Measurements from ENCODE around the gene TAP1.
"Not testable (repeated sequence)": the region's sequence is repeated elsewhere in the genome, so short reads cannot be mapped to it uniquely, and the experiment has no call there.

The TAP1 gene

GRCh38 chr6:32827025-32827424 is 26.5 kb downstream of the TAP1 start:
- Histone ChIP-seq H3K27ac (ENCODE audit: low read depth, low read length) (no peak overlapping the region), H3K36me3 (ENCODE audit: insufficient read depth, low read length) (no peaks in the 10 kb centered on the region), H3K4me3 (ENCODE audit: low read depth, low read length) (no peak overlapping the region), H2AFZ (ENCODE audit: low read length, unreplicated experiment) (no peak overlapping the region), H3K4me1 (ENCODE audit: control insufficient read depth, insufficient read depth, low read length, unreplicated experiment) (peaks cover 7% of the 10 kb centered on the region), H3K27me3 (ENCODE audit: insufficient read depth, low read length) (no peaks in the 10 kb centered on the region), H3K79me2 (ENCODE audit: control insufficient read depth, insufficient read depth, low read length, unreplicated experiment) (no peaks in the 10 kb centered on the region)

- H3K4me1 ChIP-seq (ENCODE audit: control insufficient read depth, insufficient read depth, low read length, unreplicated experiment), result peaks cover 7% of the 10 kb centered on the region
- H3K36me3 ChIP-seq (ENCODE audit: insufficient read depth, low read length), result no peaks in the 10 kb centered on the region
- no peak overlapping the region for H3K27ac ChIP-seq (ENCODE audit: low read depth, low read length)
- no peaks in the 10 kb centered on the region for H3K79me2 ChIP-seq (ENCODE audit: control insufficient read depth, insufficient read depth, low read length, unreplicated experiment)
- H2AFZ ChIP-seq (ENCODE audit: low read length, unreplicated experiment), result no peak overlapping the region
- no peak overlapping the region for H3K4me3 ChIP-seq (ENCODE audit: low read depth, low read length)
- no peaks in the 10 kb centered on the region for H3K27me3 ChIP-seq (ENCODE audit: insufficient read depth, low read length)
These were observed 27.5 kb downstream of the TAP1 start for GRCh38 chr6:32825966-32826365.

- Histone ChIP-seq H3K27me3 (ENCODE audit: insufficient read depth, low read length) (no peaks in the 10 kb centered on the region), H3K4me3 (ENCODE audit: low read depth, low read length) (no peak overlapping the region), H3K36me3 (ENCODE audit: insufficient read depth, low read length) (no peaks in the 10 kb centered on the region), H3K27ac (ENCODE audit: low read depth, low read length) (0 out of 2 replicates have a peak overlapping the region, but pooled peaks have one; percentile 17), H2AFZ (ENCODE audit: low read length, unreplicated experiment) (no peak overlapping the region), H3K79me2 (ENCODE audit: control insufficient read depth, insufficient read depth, low read length, unreplicated experiment) (no peaks in the 10 kb centered on the region), H3K4me1 (ENCODE audit: control insufficient read depth, insufficient read depth, low read length, unreplicated experiment) (peaks cover 11% of the 10 kb centered on the region)
These were observed 33.8 kb downstream of the TAP1 start for GRCh38 chr6:32819729-32820128.

- no peak overlapping the region for H2AFZ ChIP-seq (ENCODE audit: low read length, unreplicated experiment)
- no peak overlapping the region for H3K4me3 ChIP-seq (ENCODE audit: low read depth, low read length)
- H3K27me3 ChIP-seq (ENCODE audit: insufficient read depth, low read length), result no peaks in the 10 kb centered on the region
- peaks cover 11% of the 10 kb centered on the region for H3K4me1 ChIP-seq (ENCODE audit: control insufficient read depth, insufficient read depth, low read length, unreplicated experiment)
- H3K79me2 ChIP-seq (ENCODE audit: control insufficient read depth, insufficient read depth, low read length, unreplicated experiment), result no peaks in the 10 kb centered on the region
- H3K27ac ChIP-seq (ENCODE audit: low read depth, low read length), result no peak overlapping the region
- H3K36me3 ChIP-seq (ENCODE audit: insufficient read depth, low read length), result no peaks in the 10 kb centered on the region
These were observed 34.6 kb downstream of the TAP1 start for GRCh38 chr6:32818867-32819266.

- Histone ChIP-seq H3K4me1 (ENCODE audit: control insufficient read depth, insufficient read depth, low read length, unreplicated experiment) (peaks cover 11% of the 10 kb centered on the region), H2AFZ (ENCODE audit: low read length, unreplicated experiment) (no peak within 1 kb of the TSS), H3K36me3 (ENCODE audit: insufficient read depth, low read length) (no peaks in the 10 kb centered on the region), H3K79me2 (ENCODE audit: control insufficient read depth, insufficient read depth, low read length, unreplicated experiment) (no peaks in the 10 kb centered on the region), H3K4me3 (ENCODE audit: low read depth, low read length) (no peak within 1 kb of the TSS), H3K27ac (ENCODE audit: low read depth, low read length) (no peak within 1 kb of the TSS), H3K27me3 (ENCODE audit: insufficient read depth, low read length) (no peaks in the 10 kb centered on the region)
These were observed 36.7 kb downstream of the TAP1 start, which contains the start of gene HLA-DOB for GRCh38 chr6:32816746-32817204. TSS of gene HLA-DOB (minus strand) at chr6:32817002. CDS start at chr6:32816951, 51 bp downstream.

GRCh38 chr6:32815996-32816395 is 37.5 kb downstream of the TAP1 start:
- H2AFZ ChIP-seq (ENCODE audit: low read length, unreplicated experiment), result no peak overlapping the region
- H3K4me3 ChIP-seq (ENCODE audit: low read depth, low read length), result no peak overlapping the region
- H3K27ac ChIP-seq (ENCODE audit: low read depth, low read length), result no peak overlapping the region
- no peaks in the 10 kb centered on the region for H3K36me3 ChIP-seq (ENCODE audit: insufficient read depth, low read length)
- no peaks in the 10 kb centered on the region for H3K79me2 ChIP-seq (ENCODE audit: control insufficient read depth, insufficient read depth, low read length, unreplicated experiment)
- no peaks in the 10 kb centered on the region for H3K27me3 ChIP-seq (ENCODE audit: insufficient read depth, low read length)
- peaks cover 11% of the 10 kb centered on the region for H3K4me1 ChIP-seq (ENCODE audit: control insufficient read depth, insufficient read depth, low read length, unreplicated experiment)

GRCh38 chr6:32815115-32815514 is 38.4 kb downstream of the TAP1 start:
- no peak overlapping the region for H3K4me3 ChIP-seq (ENCODE audit: low read depth, low read length)
- H3K36me3 ChIP-seq (ENCODE audit: insufficient read depth, low read length), result no peaks in the 10 kb centered on the region
- H2AFZ ChIP-seq (ENCODE audit: low read length, unreplicated experiment), result no peak overlapping the region
- no peak overlapping the region for H3K27ac ChIP-seq (ENCODE audit: low read depth, low read length)
- no peaks in the 10 kb centered on the region for H3K27me3 ChIP-seq (ENCODE audit: insufficient read depth, low read length)
- H3K4me1 ChIP-seq (ENCODE audit: control insufficient read depth, insufficient read depth, low read length, unreplicated experiment), result peaks cover 11% of the 10 kb centered on the region
- no peaks in the 10 kb centered on the region for H3K79me2 ChIP-seq (ENCODE audit: control insufficient read depth, insufficient read depth, low read length, unreplicated experiment)

GRCh38 chr6:32814145-32814544 is 39.4 kb downstream of the TAP1 start:
- no peaks in the 10 kb centered on the region for H3K36me3 ChIP-seq (ENCODE audit: insufficient read depth, low read length)
- H3K4me1 ChIP-seq (ENCODE audit: control insufficient read depth, insufficient read depth, low read length, unreplicated experiment), result peaks cover 1% of the 10 kb centered on the region
- H3K27me3 ChIP-seq (ENCODE audit: insufficient read depth, low read length), result no peaks in the 10 kb centered on the region
- no peak overlapping the region for H2AFZ ChIP-seq (ENCODE audit: low read length, unreplicated experiment)
- H3K4me3 ChIP-seq (ENCODE audit: low read depth, low read length), result no peak overlapping the region
- no peaks in the 10 kb centered on the region for H3K79me2 ChIP-seq (ENCODE audit: control insufficient read depth, insufficient read depth, low read length, unreplicated experiment)
- H3K27ac ChIP-seq (ENCODE audit: low read depth, low read length), result no peak overlapping the region

GRCh38 chr6:32809171-32809570 is 44.3 kb downstream of the TAP1 start:
- H3K27me3 ChIP-seq (ENCODE audit: insufficient read depth, low read length), result peaks cover 15% of the 10 kb centered on the region
- H3K79me2 ChIP-seq (ENCODE audit: control insufficient read depth, insufficient read depth, low read length, unreplicated experiment), result no peaks in the 10 kb centered on the region
- H2AFZ ChIP-seq (ENCODE audit: low read length, unreplicated experiment), result no peak overlapping the region
- H3K4me1 ChIP-seq (ENCODE audit: control insufficient read depth, insufficient read depth, low read length, unreplicated experiment), result peaks cover 12% of the 10 kb centered on the region
- H3K36me3 ChIP-seq (ENCODE audit: insufficient read depth, low read length), result no peaks in the 10 kb centered on the region
- H3K27ac ChIP-seq (ENCODE audit: low read depth, low read length), result no peak overlapping the region
- H3K4me3 ChIP-seq (ENCODE audit: low read depth, low read length), result no peak overlapping the region

GRCh38 chr6:32807020-32807580 is 46.4 kb downstream of the TAP1 start:
- H3K79me2 ChIP-seq (ENCODE audit: control insufficient read depth, insufficient read depth, low read length, unreplicated experiment), result no peaks in the 10 kb centered on the region
- H3K27me3 ChIP-seq (ENCODE audit: insufficient read depth, low read length), result peaks cover 35% of the 10 kb centered on the region
- H3K27ac ChIP-seq (ENCODE audit: low read depth, low read length), result no peak overlapping the region
- no peaks in the 10 kb centered on the region for H3K36me3 ChIP-seq (ENCODE audit: insufficient read depth, low read length)
- H2AFZ ChIP-seq (ENCODE audit: low read length, unreplicated experiment), result no peak overlapping the region
- no peak overlapping the region for H3K4me3 ChIP-seq (ENCODE audit: low read depth, low read length)
- peaks cover 12% of the 10 kb centered on the region for H3K4me1 ChIP-seq (ENCODE audit: control insufficient read depth, insufficient read depth, low read length, unreplicated experiment)

- not testable (repeated sequence) for H3K36me3 ChIP-seq (ENCODE audit: insufficient read depth, low read length); H3K4me3 ChIP-seq (ENCODE audit: low read depth, low read length); H3K27ac ChIP-seq (ENCODE audit: low read depth, low read length); H2AFZ ChIP-seq (ENCODE audit: low read length, unreplicated experiment); H3K79me2 ChIP-seq (ENCODE audit: control insufficient read depth, insufficient read depth, low read length, unreplicated experiment)
- H3K27me3 ChIP-seq (ENCODE audit: insufficient read depth, low read length), result peaks cover 50% of the 10 kb centered on the region
- peaks cover 12% of the 10 kb centered on the region for H3K4me1 ChIP-seq (ENCODE audit: control insufficient read depth, insufficient read depth, low read length, unreplicated experiment)
These were observed 48.1 kb downstream of the TAP1 start for GRCh38 chr6:32805404-32805803.
